ENCODE measurements around the gene ZBTB24.

ZBTB24 gene

DNA sequence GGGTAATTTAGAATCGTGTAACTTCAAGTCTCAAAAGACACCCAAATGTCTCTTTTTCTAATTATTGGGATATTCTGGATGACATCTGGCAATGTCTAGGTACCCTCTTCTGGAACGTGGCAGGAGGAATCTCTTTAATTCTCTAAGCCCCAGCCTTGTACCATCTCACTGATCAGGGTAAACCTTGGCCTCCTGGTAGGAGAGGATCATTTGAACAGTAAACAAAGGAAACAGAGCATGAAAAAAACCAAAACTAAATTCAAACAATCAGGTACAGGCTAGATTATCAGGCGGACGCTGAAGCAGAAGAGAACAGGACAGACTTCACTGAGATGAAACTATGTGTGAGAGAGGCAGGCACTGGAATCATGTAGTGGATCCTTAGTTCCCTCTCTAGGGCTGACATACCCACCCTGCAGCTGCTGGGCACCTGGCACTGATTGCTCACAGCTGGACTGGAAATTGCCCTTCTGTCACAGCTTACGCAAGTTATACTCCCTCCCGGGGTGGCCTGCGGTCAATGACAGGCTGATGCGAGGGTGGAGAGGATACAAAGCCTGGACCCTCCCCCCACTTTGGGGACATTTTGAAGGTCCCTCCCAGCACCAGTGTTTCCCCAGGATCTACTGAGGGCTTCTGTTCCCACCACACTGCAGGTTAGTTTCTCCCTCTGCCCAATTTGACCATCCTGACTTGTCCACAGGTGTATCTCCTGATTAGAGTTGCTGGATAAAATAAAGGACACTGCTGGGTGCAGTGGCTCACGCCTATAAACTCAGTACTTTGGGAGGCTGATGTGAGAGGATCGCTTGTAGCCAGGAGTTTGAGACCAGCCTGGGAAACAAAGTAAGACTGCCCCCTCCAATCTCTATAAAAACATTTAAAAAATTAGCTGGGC lies 20.6 kb upstream of the ZBTB24 start:
- no peak for TF ChIP-seq CTCF (conservative IDR thresholded peaks at IDR 0.05; ENCODE audit: low read depth)
- H3K27ac ChIP-seq, result no peak overlapping the region
- ChIA-PET POLR2A (ENCODE audit: low non-redundant PET) (no interaction called here), CTCF (interaction anchor here (0.6 kb wide), 1 partner anchor 1736 kb away, joined by 3 read pairs; no protein-coding TSS in a partner anchor)
- no peak for DNase-seq (ENCODE audit: low spot score)

DNA sequence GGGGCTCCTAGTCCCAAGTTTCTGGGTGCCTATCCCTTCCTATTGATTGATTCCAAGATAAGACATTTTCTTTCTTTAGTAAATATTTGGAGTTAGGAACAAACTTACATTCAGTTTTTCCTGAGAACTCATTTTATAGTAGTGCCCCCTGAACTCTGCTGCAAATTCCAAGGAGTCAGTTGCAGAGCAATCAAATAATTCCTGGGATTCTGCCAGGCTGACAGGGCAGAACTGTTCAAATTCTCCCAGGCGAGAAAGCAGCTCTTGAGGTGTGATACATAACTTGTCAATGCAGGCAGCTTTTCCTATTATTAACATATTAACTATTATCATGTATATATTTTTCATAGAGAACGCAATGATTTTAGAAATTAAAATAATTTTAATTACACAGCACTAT lies 15.9 kb upstream of the ZBTB24 start:
- ChIA-PET POLR2A (ENCODE audit: low non-redundant PET) (no interaction called here), CTCF (no interaction called here)

DNA sequence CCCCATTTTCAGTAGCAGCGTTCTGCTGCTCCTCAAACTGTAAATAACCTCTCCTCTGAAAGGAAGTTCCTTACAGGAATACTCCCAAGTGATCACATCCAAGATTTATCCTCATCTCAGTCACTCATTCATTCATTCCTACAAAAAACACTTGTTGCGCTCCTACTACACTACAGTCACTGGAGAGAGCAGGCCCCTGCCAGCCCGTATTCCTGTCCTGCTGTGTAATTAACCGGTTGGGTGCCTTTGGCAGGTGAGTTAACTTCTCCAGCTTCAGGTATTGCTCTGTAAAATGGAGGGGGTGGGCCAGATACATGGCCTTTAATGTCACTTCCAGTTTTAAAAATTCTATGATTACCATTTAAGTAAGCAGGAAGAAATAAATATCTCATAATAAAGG lies 15.0 kb upstream of the ZBTB24 start:
- no peak for DNase-seq (ENCODE audit: low spot score)
- CTCF ChIA-PET, result no interaction called here
- H3K27ac ChIP-seq, result no peak overlapping the region
- POLR2A ChIA-PET (ENCODE audit: low non-redundant PET), result no interaction called here
- no peak for TF ChIP-seq CTCF (conservative IDR thresholded peaks at IDR 0.05; ENCODE audit: low read depth)

More for the DNA sequence above, 15.9 kb upstream of the ZBTB24 start:
- DNase-seq (ENCODE audit: low spot score), result no peak
- no peak overlapping the region for H3K27ac ChIP-seq
- TF ChIP-seq CTCF (conservative IDR thresholded peaks at IDR 0.05; ENCODE audit: low read depth), result no peak

DNA sequence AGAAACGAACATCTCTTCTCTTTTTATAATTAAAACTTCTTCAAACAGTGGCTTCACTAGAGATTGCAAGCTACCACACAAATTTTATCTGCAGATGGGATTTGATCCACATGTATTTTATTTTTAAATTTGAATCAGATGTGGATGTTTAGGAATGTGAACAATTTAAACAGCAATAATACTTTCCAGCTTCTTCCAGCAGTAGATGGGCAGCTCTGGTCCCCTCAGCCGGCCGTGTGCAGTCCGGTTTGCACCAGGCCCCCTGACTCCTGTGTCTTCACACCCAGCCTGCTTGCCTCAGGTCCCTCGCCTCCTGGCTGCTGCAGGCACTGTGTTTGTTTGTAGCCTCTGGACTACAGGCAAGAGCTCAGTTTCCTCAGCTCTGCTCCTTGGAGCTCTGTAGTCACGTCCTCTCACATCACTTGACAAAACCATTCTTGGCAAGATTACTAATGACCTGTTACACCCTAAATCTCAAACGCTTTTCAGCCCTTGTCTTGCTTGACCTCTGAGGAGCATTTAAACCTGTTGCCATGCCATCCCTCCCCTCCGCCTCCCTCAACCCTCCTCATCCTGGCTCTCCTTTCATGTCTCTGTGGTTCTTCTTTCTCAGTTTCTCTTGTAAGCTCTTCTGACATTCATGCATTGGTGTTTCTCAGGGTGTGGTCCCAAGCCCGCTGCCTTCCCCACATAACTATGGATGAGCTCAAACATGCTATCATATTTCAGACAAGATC lies 13.2 kb upstream of the ZBTB24 start:
- no peak for TF ChIP-seq CTCF (conservative IDR thresholded peaks at IDR 0.05; ENCODE audit: low read depth)
- ChIA-PET POLR2A (ENCODE audit: low non-redundant PET) (no interaction called here), CTCF (no interaction called here)
- no peak overlapping the region for H3K27ac ChIP-seq
- no peak for DNase-seq (ENCODE audit: low spot score)

DNA sequence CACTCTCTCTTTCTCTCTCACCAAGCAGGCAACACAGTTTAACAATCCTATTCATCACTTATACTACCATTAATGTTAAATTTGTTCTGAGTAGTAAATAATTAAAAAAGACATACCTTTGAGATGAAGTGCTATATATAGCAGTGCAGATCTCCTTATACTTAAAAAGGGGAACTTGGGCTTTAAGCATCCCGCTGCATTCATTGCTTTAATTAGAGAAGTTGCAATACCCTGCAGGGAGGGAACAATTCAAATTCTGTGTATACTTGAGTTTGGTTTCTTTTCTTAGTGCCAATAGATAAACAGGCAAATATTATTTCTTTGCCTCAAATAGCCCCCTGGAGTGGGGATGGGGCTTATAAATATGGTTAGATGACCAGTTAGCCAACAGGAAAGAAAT lies 10.8 kb upstream of the ZBTB24 start:
- CTCF ChIA-PET, result interaction anchor here (0.6 kb wide), 1 partner anchor 688 kb away, joined by 3 read pairs; no protein-coding TSS in a partner anchor

More for the DNA sequence above, 10.8 kb upstream of the ZBTB24 start:
- TF ChIP-seq CTCF (conservative IDR thresholded peaks at IDR 0.05; ENCODE audit: low read depth), result no peak
- POLR2A ChIA-PET (ENCODE audit: low non-redundant PET), result no interaction called here
- DNase-seq (ENCODE audit: low spot score), result no peak
- no peak overlapping the region for H3K27ac ChIP-seq

Data from RWPE1 (cell line).